GM04503 (cell line): Measurements from ENCODE around the gene SENP3.
A peak's percentile ranks its signal among the peaks of the same experiment; 100 is the strongest.

Source experiments
- DNase-seq: peaks from one replicate; pipeline ENCODE4 v3.0.0-alpha.2; 2012; ENCODE audit warnings: low read depth

Gene SENP3

GRCh38 chr17:7577327-7578199 lies 15.8 kb downstream of the SENP3 start:
- DNase-seq = no peak

GRCh38 chr17:7579001-7579833 lies 17.5 kb downstream of the SENP3 start, which contains the start of gene CD68:
Gene CD68, plus strand, starts transcription at chr17:7579638. Its CDS starts 40 bp downstream, at chr17:7579678.
- DNase-seq = peak; percentile 84

GRCh38 chr17:7579834-7580603 lies 18.3 kb downstream of the SENP3 start:
- no peak for DNase-seq

GRCh38 chr17:7580604-7581575 lies 19.2 kb downstream of the SENP3 start:
- DNase-seq = no peak

- no peak for DNase-seq
These were observed 20.9 kb downstream of the SENP3 start for GRCh38 chr17:7582396-7583252.

GRCh38 chr17:7583253-7584109 lies 21.8 kb downstream of the SENP3 start, which contains the start of gene MPDU1:
Gene MPDU1, plus strand, starts transcription at chr17:7583852. Its CDS starts 11 bp downstream, at chr17:7583863.
- DNase-seq = peak; percentile 87

- no peak for DNase-seq
These were observed 25.1 kb downstream of the SENP3 start for GRCh38 chr17:7586673-7587419.

GRCh38 chr17:7587420-7588151 lies 25.9 kb downstream of the SENP3 start:
- DNase-seq = peak; percentile 90

GRCh38 chr17:7588553-7589203 lies 27.0 kb downstream of the SENP3 start:
- no peak for DNase-seq

- DNase-seq = no peak
These were observed 27.6 kb downstream of the SENP3 start for GRCh38 chr17:7589204-7589868.

- DNase-seq = no peak
These were observed 28.4 kb downstream of the SENP3 start, which contains the start of gene SOX15 for GRCh38 chr17:7589891-7590691. Gene SOX15, minus strand, starts transcription at chr17:7590094. Its CDS starts 418 bp downstream, at chr17:7589676.

GRCh38 chr17:7590743-7591142 lies 29.0 kb downstream of the SENP3 start:
- no peak for DNase-seq

GRCh38 chr17:7591596-7591995 lies 29.9 kb downstream of the SENP3 start:
- no peak for DNase-seq

GRCh38 chr17:7592422-7593021 lies 30.8 kb downstream of the SENP3 start:
- DNase-seq = no peak

- no peak for DNase-seq
These were observed 31.6 kb downstream of the SENP3 start for GRCh38 chr17:7593296-7593695.
